ENCODE measurements around the gene TGM2.
A peak's percentile ranks its signal among the peaks of the same experiment; 100 is the strongest.

TGM2 gene

GRCh38 chr20:38141889-38142494 lies 23.1 kb downstream of the TGM2 start:
- DNase-seq, result no peak

- DNase-seq, result no peak
Observed at GRCh38 chr20:38141204-38141888, 23.7 kb downstream of the TGM2 start.

- peak; percentile 37 for DNase-seq
Observed at GRCh38 chr20:38139977-38140753, 24.9 kb downstream of the TGM2 start.

- DNase-seq, result no peak
Observed at GRCh38 chr20:38139156-38139912, 25.7 kb downstream of the TGM2 start.

- DNase-seq, result no peak
Observed at GRCh38 chr20:38138086-38138778, 26.8 kb downstream of the TGM2 start.

- no peak for DNase-seq
Observed at GRCh38 chr20:38137441-38138037, 27.5 kb downstream of the TGM2 start.

- DNase-seq, result no peak
Observed at GRCh38 chr20:38136421-38137245, 28.4 kb downstream of the TGM2 start.

- no peak for DNase-seq
Observed at GRCh38 chr20:38135651-38136420, 29.2 kb downstream of the TGM2 start.

GRCh38 chr20:38135271-38135650 lies 29.8 kb downstream of the TGM2 start:
- DNase-seq, result no peak

GRCh38 chr20:38134427-38135270 lies 30.4 kb downstream of the TGM2 start:
- no peak for DNase-seq

GRCh38 chr20:38133680-38134426 lies 31.2 kb downstream of the TGM2 start:
- no peak for DNase-seq

- no peak for DNase-seq
Observed at GRCh38 chr20:38132910-38133501, 32.1 kb downstream of the TGM2 start.

GRCh38 chr20:38132156-38132909 lies 32.7 kb downstream of the TGM2 start:
- DNase-seq, result no peak

GRCh38 chr20:38131588-38132121 lies 33.4 kb downstream of the TGM2 start:
- no peak for DNase-seq

GRCh38 chr20:38130687-38131587 lies 34.1 kb downstream of the TGM2 start:
- no peak for DNase-seq

Data from COR-L47 (cell line).